OCI-LY1 (cell line): ENCODE data around the gene CNTN1.

Experiments used
- H2AFZ ChIP-seq: fragments of 200-600 bp; sonication (generic), shearing (Covaris generic); 2 replicates; pipeline ENCODE4 v1.6.0; 2014; ENCODE audit warnings: antibody characterized with exemption, mild to moderate bottlenecking, low read length
- H3F3A ChIP-seq: fragments of 200-600 bp; sonication (generic), shearing (Covaris generic); 2 replicates; pipeline ENCODE4 v1.6.0; 2014; ENCODE audit warnings: mild to moderate bottlenecking, antibody characterized with exemption, low read length, moderate library complexity; ENCODE audit not compliant: insufficient read depth
- H3K27ac ChIP-seq: fragments of 200-600 bp; sonication (generic); 2 replicates; pipeline ENCODE4 v1.5.1; 2014; ENCODE audit warnings: low read length, mixed run types, mild to moderate bottlenecking, low read depth; ENCODE audit not compliant: poor library complexity, severe bottlenecking
- H3K27me3 ChIP-seq: fragments of 200-600 bp; sonication (generic); 2 replicates; pipeline ENCODE4 v1.6.0; 2014; ENCODE audit warnings: antibody characterized with exemption, mild to moderate bottlenecking, low read length, moderate library complexity; ENCODE audit not compliant: insufficient read depth
- H3K36me3 ChIP-seq: fragments of 200-600 bp; sonication (generic); 2 replicates; pipeline ENCODE4 v1.6.1; 2014; ENCODE audit warnings: mild to moderate bottlenecking, antibody characterized with exemption, low read length, moderate library complexity, mixed read lengths; ENCODE audit not compliant: insufficient read depth
- H3K4me1 ChIP-seq: fragments of 200-600 bp; sonication (generic); 2 replicates; pipeline ENCODE4 v1.5.1; 2014; ENCODE audit warnings: mild to moderate bottlenecking, low read length, moderate library complexity; ENCODE audit not compliant: insufficient read depth, severe bottlenecking
- H3K4me2 ChIP-seq: fragments of 200-600 bp; sonication (generic), shearing (Covaris generic); 2 replicates; pipeline ENCODE4 v1.6.1; 2014; ENCODE audit warnings: low read length
- H3K4me3 ChIP-seq: fragments of 200-600 bp; sonication (generic); 2 replicates; pipeline ENCODE4 v1.5.1; 2014; ENCODE audit warnings: low read length, low read depth, mild to moderate bottlenecking, mixed read lengths; ENCODE audit not compliant: poor library complexity, severe bottlenecking
- H3K79me2 ChIP-seq: fragments of 200-600 bp; shearing (Covaris generic); 2 replicates; pipeline ENCODE4 v1.6.1; 2016; ENCODE audit warnings: mixed run types, low read length, mixed read lengths; ENCODE audit not compliant: insufficient read depth
- H3K9ac ChIP-seq: fragments of 200-600 bp; sonication (generic), shearing (Covaris generic); 2 replicates; pipeline ENCODE4 v1.6.1; 2014; ENCODE audit warnings: mild to moderate bottlenecking, low read length, mixed read lengths
- H3K9me2 ChIP-seq: fragments of 200-600 bp; sonication (generic), shearing (Covaris generic); 2 replicates; pipeline ENCODE4 v1.6.1; 2014; ENCODE audit warnings: low read depth, mild to moderate bottlenecking, low read length, mixed read lengths
- H3K9me3 ChIP-seq: fragments of 200-600 bp; shearing (Covaris generic); 2 replicates; pipeline ENCODE4 v1.6.1; 2014; ENCODE audit warnings: low read length, mixed read lengths
- H4K20me1 ChIP-seq: fragments of 200-600 bp; sonication (generic), shearing (Covaris generic); 2 replicates; pipeline ENCODE4 v1.6.0; 2016; ENCODE audit warnings: mild to moderate bottlenecking, low read length; ENCODE audit not compliant: insufficient read depth
- EZH2 ChIP-seq: fragments of 200-600 bp; sonication (generic), shearing (Covaris generic); IDR thresholded peaks from 2 replicates; pipeline ENCODE4 v1.8.0; 2017; ENCODE audit warnings: borderline replicate concordance, mixed run types, mild to moderate bottlenecking, antibody characterized with exemption, low read length, moderate library complexity, mixed read lengths
- TF ChIP-seq, protein P1 (sequence below): fragments of 200-600 bp; sonication (generic), shearing (Covaris generic); IDR thresholded peaks from 2 replicates; pipeline ENCODE4 v1.5.1; 2017; ENCODE audit warnings: mild to moderate bottlenecking, antibody characterized with exemption, low read length, moderate library complexity, mixed read lengths

Gene CNTN1

DNA sequence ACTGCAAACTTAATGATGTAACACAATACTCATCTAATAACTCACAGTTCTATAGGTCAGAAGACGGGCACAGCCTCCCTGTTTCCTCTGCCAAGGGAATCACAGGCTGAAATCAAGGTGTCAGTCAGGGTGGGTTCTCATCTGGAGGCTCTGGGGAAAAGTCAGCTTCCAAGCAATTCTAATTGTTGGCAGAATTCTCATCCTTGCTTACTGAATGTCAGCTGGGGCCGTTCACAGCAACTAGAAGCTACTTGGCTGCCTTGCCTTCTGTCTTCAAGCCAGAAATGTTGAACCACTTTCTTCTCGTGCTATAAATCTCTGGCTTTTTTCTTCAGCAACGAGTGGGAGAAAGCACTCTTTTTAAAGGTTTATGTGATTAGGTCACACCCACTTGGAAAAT lies 415.8 kb downstream of the CNTN1 start:
- H3K27ac ChIP-seq: no peak overlapping the region
- no peaks in the 10 kb centered on the region for H3K27me3 ChIP-seq
- H3K4me2 ChIP-seq: no peak overlapping the region
- H3K9me2 ChIP-seq: no peaks in the 10 kb centered on the region
- H3K4me3 ChIP-seq: no peak overlapping the region
- H3K9ac ChIP-seq: no peak overlapping the region
- no peaks in the 10 kb centered on the region for H3K36me3 ChIP-seq
- H3K4me1 ChIP-seq: no peaks in the 10 kb centered on the region
- no peak overlapping the region for H2AFZ ChIP-seq
- H4K20me1 ChIP-seq: no peaks in the 10 kb centered on the region
- H3K9me3 ChIP-seq: no peaks in the 10 kb centered on the region
- H3K79me2 ChIP-seq: no peaks in the 10 kb centered on the region
- TF ChIP-seq, protein P1, sequence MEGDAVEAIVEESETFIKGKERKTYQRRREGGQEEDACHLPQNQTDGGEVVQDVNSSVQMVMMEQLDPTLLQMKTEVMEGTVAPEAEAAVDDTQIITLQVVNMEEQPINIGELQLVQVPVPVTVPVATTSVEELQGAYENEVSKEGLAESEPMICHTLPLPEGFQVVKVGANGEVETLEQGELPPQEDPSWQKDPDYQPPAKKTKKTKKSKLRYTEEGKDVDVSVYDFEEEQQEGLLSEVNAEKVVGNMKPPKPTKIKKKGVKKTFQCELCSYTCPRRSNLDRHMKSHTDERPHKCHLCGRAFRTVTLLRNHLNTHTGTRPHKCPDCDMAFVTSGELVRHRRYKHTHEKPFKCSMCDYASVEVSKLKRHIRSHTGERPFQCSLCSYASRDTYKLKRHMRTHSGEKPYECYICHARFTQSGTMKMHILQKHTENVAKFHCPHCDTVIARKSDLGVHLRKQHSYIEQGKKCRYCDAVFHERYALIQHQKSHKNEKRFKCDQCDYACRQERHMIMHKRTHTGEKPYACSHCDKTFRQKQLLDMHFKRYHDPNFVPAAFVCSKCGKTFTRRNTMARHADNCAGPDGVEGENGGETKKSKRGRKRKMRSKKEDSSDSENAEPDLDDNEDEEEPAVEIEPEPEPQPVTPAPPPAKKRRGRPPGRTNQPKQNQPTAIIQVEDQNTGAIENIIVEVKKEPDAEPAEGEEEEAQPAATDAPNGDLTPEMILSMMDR: no peak
- no peak for TF ChIP-seq EZH2
- H3F3A ChIP-seq: no peaks in the 10 kb centered on the region

- TF ChIP-seq, protein P1: no peak
- no peak for TF ChIP-seq EZH2
- Histone ChIP-seq H2AFZ (no peak overlapping the region), H3K79me2 (no peaks in the 10 kb centered on the region), H3K4me3 (no peak overlapping the region), H3K4me2 (no peak overlapping the region), H3K27ac (no peak overlapping the region), H3K9me3 (no peaks in the 10 kb centered on the region), H3F3A (no peaks in the 10 kb centered on the region), H3K36me3 (no peaks in the 10 kb centered on the region), H3K4me1 (no peaks in the 10 kb centered on the region), H3K9me2 (no peaks in the 10 kb centered on the region), H3K9ac (no peak overlapping the region), H3K27me3 (no peaks in the 10 kb centered on the region), H4K20me1 (no peaks in the 10 kb centered on the region)
Measured at GRCh38 chr12:41112903-41113302, 420.7 kb downstream of the CNTN1 start.

GRCh38 chr12:41120211-41120610 lies 428.0 kb downstream of the CNTN1 start:
- Histone ChIP-seq H3K9me3 (no peaks in the 10 kb centered on the region), H3K9me2 (no peaks in the 10 kb centered on the region), H4K20me1 (no peaks in the 10 kb centered on the region), H3F3A (no peaks in the 10 kb centered on the region), H3K9ac (no peak overlapping the region), H3K36me3 (no peaks in the 10 kb centered on the region), H3K4me3 (no peak overlapping the region), H3K27ac (no peak overlapping the region), H2AFZ (no peak overlapping the region), H3K27me3 (no peaks in the 10 kb centered on the region), H3K4me1 (no peaks in the 10 kb centered on the region), H3K79me2 (no peaks in the 10 kb centered on the region), H3K4me2 (no peak overlapping the region)
- TF ChIP-seq EZH2: no peak
- TF ChIP-seq, protein P1: no peak
